NB4 (cell line): ENCODE data around the gene HNRNPA2B1.

ENCODE experiments used
- CTCF ChIP-seq: IDR thresholded peaks from one replicate; pipeline ENCODE4 v1.5.1; 2012; ENCODE audit warnings: low read depth, low read length
- MAX ChIP-seq: IDR thresholded peaks from 2 replicates; pipeline ENCODE4 v1.6.1; 2011; ENCODE audit warnings: low read depth, low read length
- POLR2A ChIP-seq: IDR thresholded peaks from 2 replicates; pipeline ENCODE4 v1.6.1; 2011; ENCODE audit warnings: mild to moderate bottlenecking; ENCODE audit not compliant: insufficient read length; ENCODE audit errors: extremely low read depth

DNA sequence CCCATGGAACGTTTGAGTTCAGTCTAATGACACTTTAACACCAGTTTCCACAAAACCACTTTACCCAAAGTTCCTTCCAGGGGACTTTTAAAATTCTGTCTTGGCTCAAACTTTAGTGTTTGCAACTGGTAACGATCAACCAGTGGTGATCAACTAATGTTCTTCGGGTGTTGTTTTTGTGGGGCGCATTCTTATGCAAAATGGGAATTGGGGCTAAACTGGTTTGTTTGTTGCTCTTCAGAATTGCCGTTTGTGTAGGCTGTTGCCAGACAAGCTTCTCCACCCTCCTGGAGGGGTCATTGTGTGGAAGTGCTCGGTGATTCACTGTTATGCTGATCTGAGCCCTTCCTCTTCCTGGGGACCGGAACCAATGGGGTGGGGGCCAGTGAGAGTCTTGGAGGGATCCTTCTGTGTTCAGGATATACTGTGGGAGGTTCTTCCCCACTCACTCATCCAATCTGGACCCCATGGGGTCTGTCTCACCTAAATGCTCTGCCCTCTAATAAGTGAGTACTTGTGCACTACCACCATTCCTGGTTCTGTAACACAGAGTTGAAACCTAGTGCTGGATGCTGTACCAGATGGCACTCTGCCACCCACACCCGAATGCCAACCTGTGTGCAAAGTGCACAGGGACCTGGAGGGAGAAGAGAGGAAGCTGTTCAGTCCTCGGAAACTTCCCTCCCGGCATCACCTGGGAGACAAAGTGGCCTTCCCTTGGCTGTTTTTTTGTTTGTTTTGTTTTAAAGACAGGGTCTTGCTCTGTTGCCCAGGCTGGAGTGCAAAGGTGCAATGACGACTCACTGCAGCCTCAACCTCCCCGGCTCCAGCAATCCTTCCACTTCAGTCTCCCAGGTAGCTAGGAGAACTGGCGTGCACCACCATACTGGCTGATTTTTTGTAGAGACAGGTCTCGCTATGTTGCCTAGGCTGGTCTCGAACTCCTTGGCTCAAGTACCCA, 46.4 kb downstream of the HNRNPA2B1 start:
- TF ChIP-seq CTCF (no peak), POLR2A (no peak), MAX (no peak)
